ENCODE data around the gene EYA4. TPM values are rescaled to one million over a fixed set of nuclear protein-coding genes. Genes with fewer than 3 reads are reported as not detected.

Gene EYA4
- polyA plus RNA-seq, 1 of the 3 experiments (the other 2 are of a cell fraction), result 0.08 TPM

DNA sequence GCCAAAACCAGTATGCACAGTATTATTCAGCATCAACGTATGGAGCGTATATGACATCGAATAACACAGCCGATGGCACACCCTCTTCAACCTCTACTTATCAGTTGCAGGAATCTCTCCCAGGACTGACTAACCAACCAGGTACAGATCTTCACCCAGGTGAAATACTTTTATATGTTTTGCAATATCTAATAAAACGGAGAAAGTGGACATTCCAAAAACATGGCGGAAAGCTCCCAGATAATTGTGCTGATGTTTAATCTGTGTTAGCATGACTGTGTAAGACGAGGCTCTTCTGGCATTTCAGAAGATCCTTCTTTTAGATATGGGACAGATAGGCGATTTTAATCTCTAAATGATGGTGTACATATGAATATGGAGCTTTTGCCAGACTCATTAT is 227.4 kb downstream of the EYA4 start:
- no peak overlapping the region for H3K9ac ChIP-seq
- 35% methylated on average over 8 of the region's 8 CpGs for WGBS (ENCODE audit: low lambda C conversion rate)

DNA sequence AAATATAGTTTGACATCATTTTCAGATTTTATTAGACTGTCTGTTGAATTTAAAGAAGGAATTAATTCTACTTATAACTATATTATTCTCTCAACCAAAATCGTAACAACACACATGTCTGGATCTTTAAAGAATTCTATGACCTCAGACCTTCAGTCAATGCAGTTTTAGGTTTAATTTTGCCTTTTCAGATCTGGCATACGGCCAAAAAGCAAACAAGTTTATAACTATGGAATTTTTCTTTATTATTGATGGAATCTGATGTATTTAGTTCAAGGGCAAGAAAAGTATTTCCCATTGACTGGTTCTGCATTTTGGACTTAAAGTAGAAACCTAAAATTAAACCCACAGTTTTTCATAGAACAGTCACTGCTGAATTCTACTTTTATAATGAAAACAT is 233.4 kb downstream of the EYA4 start:
- no peaks in the 10 kb centered on the region for H3F3A ChIP-seq (replicated peaks; ENCODE audit: insufficient read depth)
- TF ChIP-seq SIN3A (IDR thresholded peaks at IDR 0.05; ENCODE audit: borderline replicate concordance, low read depth, low read length) (no peak), POLR2AphosphoS5 (IDR thresholded peaks at IDR 0.05; ENCODE audit: low read depth, low read length) (no peak), EZH2phosphoT487 (IDR thresholded peaks at IDR 0.05; ENCODE audit: borderline replicate concordance, low read depth) (no peak), JUND (IDR thresholded peaks at IDR 0.05) (no peak), USF2 (IDR thresholded peaks at IDR 0.05; ENCODE audit: borderline replicate concordance, low read depth, low read length) (no peak), MAX (IDR thresholded peaks at IDR 0.05; ENCODE audit: low read depth) (no peak), RAD21 (IDR thresholded peaks at IDR 0.05; ENCODE audit: low read length) (no peak), SMC3 (IDR thresholded peaks at IDR 0.05; ENCODE audit: low read depth, low read length) (no peak), RFX5 (IDR thresholded peaks at IDR 0.05; ENCODE audit: low read length) (no peak), YY1 (IDR thresholded peaks at IDR 0.05; ENCODE audit: low read depth) (no peak), TCF12 (IDR thresholded peaks at IDR 0.05) (no peak), RCOR1 (IDR thresholded peaks at IDR 0.05; ENCODE audit: low read length) (no peak), GABPA (IDR thresholded peaks at IDR 0.05; ENCODE audit: low read depth) (no peak), CHD2 (IDR thresholded peaks at IDR 0.05; ENCODE audit: low read length, partially characterized antibody) (no peak)
- H3K4me3 ChIP-seq (ENCODE audit: low read depth in 2 of 2, low read length in 1 of 2), result no peak overlapping the region
- WGBS (ENCODE audit: low lambda C conversion rate), result 10% methylated on average over 2 of the region's 2 CpGs
- DNase-seq, result no peak
- no peaks in the 10 kb centered on the region for H3K4me1 ChIP-seq (ENCODE audit: control insufficient read depth in 1 of 2, insufficient read depth in 2 of 2, low read depth in 1 of 2, low read length in 1 of 2)
- H2AFZ ChIP-seq (ENCODE audit: low read depth), result no peak overlapping the region
- no peaks in the 10 kb centered on the region for H3K79me2 ChIP-seq (ENCODE audit: insufficient read depth)
- H3K4me2 ChIP-seq, result no peak overlapping the region
- no peaks in the 10 kb centered on the region for H3K9me2 ChIP-seq
- H3K27ac ChIP-seq (ENCODE audit: low read depth in 2 of 2, low read length in 1 of 2), result no peak overlapping the region
- H3K36me3 ChIP-seq (replicated peaks in 1 of 2; ENCODE audit: control insufficient read depth in 1 of 2, insufficient read depth in 2 of 2, low read length in 1 of 2), result no peaks in the 10 kb centered on the region
- H3K9me3 ChIP-seq, result no peaks in the 10 kb centered on the region
- CTCF ChIA-PET, result no interaction called here
- H4K20me1 ChIP-seq (ENCODE audit: insufficient read depth), result 0 out of 2 replicates have a peak, but pooled peaks cover 3% of the 10 kb centered on the region
- no peaks in the 10 kb centered on the region for H3K27me3 ChIP-seq (ENCODE audit: insufficient read depth)
- no peak overlapping the region for H3K9ac ChIP-seq
- POLR2A ChIA-PET, result no interaction called here

More for the DNA sequence above, 227.4 kb downstream of the EYA4 start:
- Histone ChIP-seq H3K4me1 (ENCODE audit: control insufficient read depth in 1 of 2, insufficient read depth in 2 of 2, low read depth in 1 of 2, low read length in 1 of 2) (no peaks in the 10 kb centered on the region), H3K79me2 (ENCODE audit: insufficient read depth) (no peaks in the 10 kb centered on the region), H2AFZ (ENCODE audit: low read depth) (no peak overlapping the region), H3K36me3 (replicated peaks in 1 of 2; ENCODE audit: control insufficient read depth in 1 of 2, insufficient read depth in 2 of 2, low read length in 1 of 2) (no peaks in the 10 kb centered on the region), H3K9me3 (no peaks in the 10 kb centered on the region), H3K27me3 (ENCODE audit: insufficient read depth) (no peaks in the 10 kb centered on the region), H3F3A (replicated peaks; ENCODE audit: insufficient read depth) (no peaks in the 10 kb centered on the region), H3K4me2 (no peak overlapping the region), H3K27ac (ENCODE audit: low read depth in 2 of 2, low read length in 1 of 2) (no peak overlapping the region), H3K9me2 (no peaks in the 10 kb centered on the region), H4K20me1 (ENCODE audit: insufficient read depth) (no peaks in the 10 kb centered on the region), H3K4me3 (ENCODE audit: low read depth in 2 of 2, low read length in 1 of 2) (no peak overlapping the region)
- ChIA-PET POLR2A (no interaction called here), CTCF (no interaction called here)
- no peak for DNase-seq
- TF ChIP-seq JUND (IDR thresholded peaks at IDR 0.05), result no peak
